Body of pancreas (tissue), 4 donors: ENCODE results near the gene DUSP28. TPM values are rescaled to one million over a fixed set of nuclear protein-coding genes. Genes with fewer than 3 reads are reported as not detected.

Experiments
- ATAC-seq: fragments of 150-250 bp; one replicate; pipeline ENCODE4 v1.9.1; 2016
- DNase-seq, 4 donors: peaks; one replicate each; pipeline ENCODE4 v3.0.0-alpha.2; 2019
- H3K27ac ChIP-seq, 4 donors: fragments of 200-600 bp; sonication (generic); 1 replicate in 3 of 4; 2 replicates in 1 of 4; pipeline versions ENCODE4 v1.5.1 to v1.6.1; 2016 to 2019; ENCODE audit warnings: mild to moderate bottlenecking in 1 of 4, mixed read lengths in 1 of 4, moderate library complexity in 1 of 4
- H3K27me3 ChIP-seq, 2 donors: fragments of 200-600 bp; sonication (generic); one replicate each; pipeline ENCODE4 v1.6.0; 2016; ENCODE audit warnings: mild to moderate bottlenecking in 1 of 2
- H3K36me3 ChIP-seq, 2 donors: fragments of 200-600 bp; sonication (generic); replicated peaks in 1 of 2; 2 replicates each; pipeline ENCODE4 v1.5.1; 2016; ENCODE audit warnings: low read depth in 2 of 2; ENCODE audit not compliant: insufficient read depth in 1 of 2
- H3K4me1 ChIP-seq: fragments of 200-600 bp; sonication (generic); one replicate; pipeline ENCODE4 v1.6.0; 2016
- H3K4me3 ChIP-seq, 2 donors: fragments of 200-600 bp; sonication (generic); 1 replicate in 1 of 2; 2 replicates in 1 of 2; pipeline ENCODE4 v1.5.1; 2016 to 2019
- H3K9me3 ChIP-seq, 3 donors: fragments of 200-600 bp; sonication (generic); 1 replicate in 2 of 3; 2 replicates in 1 of 3; pipeline ENCODE4 v1.5.1; 2016
- CTCF ChIP-seq, 7 experiments: fragments of 450-650 bp in 4 of 7; fragments of 200-600 bp in 3 of 7; sonication (generic) in 3 of 7; IDR thresholded peaks; one replicate each; pipeline ENCODE4 v1.5.1; 2016 to 2019; ENCODE audit warnings: antibody characterized with exemption in 7 of 7
- POLR2A ChIP-seq, 3 donors: fragments of 450-650 bp; IDR thresholded peaks; one replicate each; pipeline ENCODE4 v1.6.1; 2016; ENCODE audit warnings: antibody characterized with exemption in 3 of 3, mild to moderate bottlenecking in 2 of 3
- WGBS, 2 donors: methylation state at CpG; one replicate each; pipeline ENCODE4 v1.1.5; 2017; 5-methylcytosine and 5-hydroxymethylcytosine counted together
- intact Hi-C: fragments of 100-400 bp; cut with DNase I; formaldehyde crosslinking; loops from one replicate; pipeline ENCODE4 v1.15.1; 2023
- total RNA-seq, 2 donors: library from RNA; depleted of rRNA; stranded (reverse); fragments of >200 nt; gene quantifications; one replicate each; pipeline ENCODE4 v1.1.0, GENCODE V29; 2016

DUSP28 gene
- total RNA-seq, 2 donors from 2014 or later = 4.7 to 6.6 TPM

- ATAC-seq (no peak), DNase-seq (no peak)
- Histone ChIP-seq H3K27ac (no peak overlapping the region), H3K4me3 (no peak overlapping the region), H3K27me3 (no peaks in the 10 kb centered on the region), H3K4me1 (no peaks in the 10 kb centered on the region), H3K9me3 (no peaks in the 10 kb centered on the region), H3K36me3 (peaks cover 0 to 6% of the 10 kb centered on the region in 2 donors)
- no peak for TF ChIP-seq POLR2A (IDR thresholded peaks at IDR 0.05)
- TF ChIP-seq CTCF (IDR thresholded peaks at IDR 0.05) = no peak
- intact Hi-C loops = no loop called here
- 84 to 91% methylated on average over 7 to 17 of the region's 17 CpGs for WGBS, 2 donors
Observed at GRCh38 chr2:240596080-240596460, 35.9 kb downstream of the DUSP28 start.

DNA sequence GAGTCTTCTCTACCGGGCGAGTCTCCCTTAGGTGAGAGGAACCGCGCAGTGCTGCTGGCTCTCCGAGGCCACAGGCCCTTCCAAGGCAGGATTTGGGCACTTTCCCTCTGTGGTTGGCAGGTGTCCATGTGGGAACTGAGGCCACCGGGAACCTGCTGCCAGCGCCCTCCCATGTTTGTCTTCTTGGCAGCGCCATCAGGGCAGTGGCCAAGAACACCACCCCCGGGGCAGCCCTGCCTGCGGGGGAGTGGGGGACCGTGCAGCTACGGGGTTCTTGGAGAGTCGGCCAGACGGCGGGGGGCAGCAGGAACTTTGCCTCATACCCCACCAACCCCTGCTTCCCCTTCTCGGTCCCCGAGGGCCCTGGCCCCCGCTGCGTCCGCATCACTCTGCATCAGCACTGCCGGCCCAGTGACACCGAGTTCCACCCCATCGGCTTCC is 36.4 kb downstream of the DUSP28 start:
- TF ChIP-seq POLR2A (IDR thresholded peaks at IDR 0.05) = no peak
- no peak for TF ChIP-seq CTCF (IDR thresholded peaks at IDR 0.05)
- intact Hi-C loops = no loop called here
- DNase-seq = peak in 3 of 4 donors; percentile 7 to 68 (median 42)
- Histone ChIP-seq H3K9me3 (no peaks in the 10 kb centered on the region), H3K4me1 (no peaks in the 10 kb centered on the region), H3K27me3 (no peaks in the 10 kb centered on the region), H3K36me3 (peaks cover 0 to 6% of the 10 kb centered on the region in 2 donors), H3K27ac (no peak overlapping the region), H3K4me3 (no peak overlapping the region)
- 81 to 100% methylated on average over 3 to 23 of the region's 23 CpGs for WGBS, 2 donors
- ATAC-seq = no peak

DNA sequence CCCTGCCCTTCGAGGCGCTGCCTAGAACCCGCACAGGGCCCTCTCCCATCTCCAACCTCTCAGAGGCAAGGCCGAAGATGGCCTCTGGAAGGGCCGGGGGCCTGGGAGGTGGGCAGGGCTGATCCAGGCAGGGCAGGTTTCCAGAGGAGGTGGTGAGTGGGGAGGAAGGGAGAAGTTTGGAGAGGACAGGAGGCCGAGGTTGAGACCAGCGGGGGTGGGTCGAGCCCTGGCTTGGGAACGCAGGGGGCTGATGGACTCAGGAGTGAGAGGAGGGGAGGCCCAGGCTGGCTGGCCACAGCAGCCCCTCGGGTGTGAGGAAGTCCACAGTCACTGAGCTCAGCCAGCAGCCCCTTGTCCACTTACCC is 36.9 kb downstream of the DUSP28 start:
- 91 to 94% methylated on average over 7 to 9 of the region's 10 CpGs for WGBS, 2 donors
- intact Hi-C loops = no loop called here
- no peak overlapping the region for H3K4me3 ChIP-seq
- no peaks in the 10 kb centered on the region for H3K27me3 ChIP-seq
- TF ChIP-seq CTCF (IDR thresholded peaks at IDR 0.05) (no peak), POLR2A (IDR thresholded peaks at IDR 0.05) (no peak)
- ATAC-seq (no peak), DNase-seq (no peak)
- no peaks in the 10 kb centered on the region for H3K9me3 ChIP-seq
- peaks cover 0 to 6% of the 10 kb centered on the region in 2 donors for H3K36me3 ChIP-seq
- no peak overlapping the region for H3K27ac ChIP-seq
- no peaks in the 10 kb centered on the region for H3K4me1 ChIP-seq

DNA sequence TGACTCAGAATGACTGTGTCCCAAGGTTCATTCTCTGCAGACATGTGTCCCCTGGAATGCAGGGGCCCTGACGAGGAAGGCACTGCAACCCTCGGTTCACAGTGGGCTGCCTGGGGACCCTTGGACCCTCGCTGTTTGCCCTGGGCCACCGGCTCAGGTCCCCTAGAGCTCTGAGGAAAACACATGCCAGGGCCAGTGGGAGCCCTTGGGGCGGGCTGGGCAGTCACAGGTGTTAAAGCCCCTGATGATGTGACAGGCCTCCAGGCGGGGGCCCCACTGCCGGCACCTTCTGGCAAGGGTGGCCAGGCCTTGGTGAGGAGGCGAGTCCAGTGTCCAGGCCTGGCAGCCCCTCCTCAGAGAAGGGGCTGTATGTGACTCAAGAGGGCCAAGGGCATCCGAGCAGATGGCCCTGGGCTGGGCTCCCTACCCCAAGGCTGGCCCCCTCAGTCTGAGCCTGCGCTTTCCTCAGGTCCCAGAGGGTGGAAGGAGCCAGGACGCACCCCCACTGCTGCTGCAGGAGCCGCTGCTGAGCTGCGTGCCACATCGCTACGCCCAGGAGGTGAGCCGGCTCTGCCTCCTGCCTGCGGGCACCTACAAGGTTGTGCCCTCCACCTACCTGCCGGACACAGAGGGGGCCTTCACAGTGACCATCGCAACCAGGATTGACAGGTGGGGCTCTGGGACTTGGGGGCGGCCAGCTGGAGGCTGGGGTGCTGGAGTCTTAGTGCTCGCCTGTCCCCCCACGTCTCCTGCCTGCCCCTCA is 37.4 kb downstream of the DUSP28 start:
- intact Hi-C loops = no loop called here
- TF ChIP-seq POLR2A (IDR thresholded peaks at IDR 0.05) (no peak), CTCF (IDR thresholded peaks at IDR 0.05) (no peak)
- peaks cover 0 to 6% of the 10 kb centered on the region in 2 donors for H3K36me3 ChIP-seq
- H3K4me1 ChIP-seq = no peaks in the 10 kb centered on the region
- H3K9me3 ChIP-seq = no peaks in the 10 kb centered on the region
- WGBS, 2 donors = 87 to 94% methylated on average over 11 to 22 of the region's 22 CpGs
- ATAC-seq (no peak), DNase-seq (peak in 1 of 4 donors; percentile 7)
- H3K4me3 ChIP-seq = no peak overlapping the region
- H3K27ac ChIP-seq = no peak overlapping the region
- no peaks in the 10 kb centered on the region for H3K27me3 ChIP-seq
